ENCODE measurements around the gene TEX51.

TEX51 gene

DNA sequence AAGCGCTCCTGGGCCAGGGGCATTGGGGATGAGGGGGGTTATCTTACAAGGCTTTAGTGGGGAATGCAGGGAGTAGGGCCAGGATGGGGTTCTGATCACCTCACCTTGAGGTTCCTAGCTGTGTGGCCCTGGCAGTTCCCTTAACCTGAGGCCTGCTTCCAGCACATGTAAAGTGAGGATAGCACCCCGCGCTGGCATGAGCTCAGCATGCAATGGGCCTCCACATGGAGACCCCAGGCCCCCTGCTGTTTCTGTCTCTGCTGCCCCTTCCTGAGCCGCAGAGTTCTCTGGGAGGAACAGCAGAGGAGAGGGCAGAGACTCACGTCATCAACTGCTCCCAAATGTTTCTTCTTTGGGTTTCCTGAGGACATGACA is 8.6 kb upstream of the TEX51 start:
- ATAC-seq, result no peak
- TF ChIP-seq SNAI2 (CRISPR knock-in tag; IDR thresholded peaks at IDR 0.05) (no peak), ZNF565 (CRISPR knock-in tag; conservative IDR thresholded peaks at IDR 0.05; ENCODE audit: low read depth) (no peak), ZNF8 (CRISPR knock-in tag; IDR thresholded peaks at IDR 0.05) (no peak), ESRRG (CRISPR knock-in tag; IDR thresholded peaks at IDR 0.05) (no peak), CSDC2 (CRISPR knock-in tag; IDR thresholded peaks at IDR 0.05) (no peak)
- TF ChIP-seq, protein P1, sequence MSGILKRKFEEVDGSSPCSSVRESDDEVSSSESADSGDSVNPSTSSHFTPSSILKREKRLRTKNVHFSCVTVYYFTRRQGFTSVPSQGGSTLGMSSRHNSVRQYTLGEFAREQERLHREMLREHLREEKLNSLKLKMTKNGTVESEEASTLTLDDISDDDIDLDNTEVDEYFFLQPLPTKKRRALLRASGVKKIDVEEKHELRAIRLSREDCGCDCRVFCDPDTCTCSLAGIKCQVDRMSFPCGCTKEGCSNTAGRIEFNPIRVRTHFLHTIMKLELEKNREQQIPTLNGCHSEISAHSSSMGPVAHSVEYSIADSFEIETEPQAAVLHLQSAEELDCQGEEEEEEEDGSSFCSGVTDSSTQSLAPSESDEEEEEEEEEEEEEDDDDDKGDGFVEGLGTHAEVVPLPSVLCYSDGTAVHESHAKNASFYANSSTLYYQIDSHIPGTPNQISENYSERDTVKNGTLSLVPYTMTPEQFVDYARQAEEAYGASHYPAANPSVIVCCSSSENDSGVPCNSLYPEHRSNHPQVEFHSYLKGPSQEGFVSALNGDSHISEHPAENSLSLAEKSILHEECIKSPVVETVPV (CRISPR knock-in tag; IDR thresholded peaks at IDR 0.05), result no peak

DNA sequence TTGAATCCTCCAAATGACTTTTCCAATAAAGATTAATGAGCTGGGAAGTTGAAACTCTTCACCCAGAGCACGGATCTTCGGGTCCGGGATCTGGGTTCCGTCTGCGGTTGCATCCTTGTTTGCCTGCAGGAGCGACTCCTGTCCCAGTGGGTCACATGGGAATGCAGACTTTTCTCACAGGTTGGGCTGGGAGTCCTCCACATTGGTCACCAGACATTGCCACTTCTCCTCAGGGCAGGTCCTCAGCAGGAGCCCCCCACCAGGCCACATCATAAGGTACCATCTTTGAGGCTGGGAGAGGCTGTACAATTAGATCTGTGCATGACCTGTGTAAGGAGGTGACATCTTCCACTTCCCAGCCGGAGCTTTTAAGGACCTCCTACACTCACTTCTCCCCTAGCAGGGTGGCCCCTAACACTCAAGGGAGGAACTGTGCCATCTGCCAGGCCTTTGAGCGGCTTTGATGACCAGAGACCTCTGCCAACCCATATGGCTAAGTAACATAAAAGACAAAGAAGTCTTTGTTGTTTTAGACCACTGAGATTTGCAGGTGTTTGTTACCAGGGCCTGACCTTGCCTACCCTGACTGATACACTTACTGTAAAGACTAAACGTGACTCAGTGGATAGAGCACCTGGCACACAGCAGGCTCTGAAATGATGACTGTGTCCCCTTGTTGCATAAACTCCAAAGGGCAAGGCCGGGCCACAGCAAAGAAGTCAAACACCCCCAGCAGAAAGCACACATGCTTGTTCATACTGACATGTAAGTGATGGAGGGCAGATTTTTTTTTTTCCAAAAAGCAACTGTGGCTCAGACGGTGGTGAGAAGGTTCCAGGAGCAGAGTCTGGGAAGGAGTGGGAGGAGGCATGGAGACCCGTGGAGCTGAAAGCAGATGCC is 7.9 kb upstream of the TEX51 start:
- no peak for TF ChIP-seq GLIS3 (CRISPR knock-in tag; IDR thresholded peaks at IDR 0.05)
- no peak for TF ChIP-seq ZNF70 (CRISPR knock-in tag; IDR thresholded peaks at IDR 0.05)
- no peak for TF ChIP-seq ARNTL (CRISPR knock-in tag; IDR thresholded peaks at IDR 0.05; ENCODE audit: borderline replicate concordance, low read depth)
- TF ChIP-seq BACH2 (CRISPR knock-in tag; IDR thresholded peaks at IDR 0.05; ENCODE audit: borderline replicate concordance), result no peak
- no peak for TF ChIP-seq TOX (CRISPR knock-in tag; IDR thresholded peaks at IDR 0.05; ENCODE audit: borderline replicate concordance)
- TF ChIP-seq, protein P2, sequence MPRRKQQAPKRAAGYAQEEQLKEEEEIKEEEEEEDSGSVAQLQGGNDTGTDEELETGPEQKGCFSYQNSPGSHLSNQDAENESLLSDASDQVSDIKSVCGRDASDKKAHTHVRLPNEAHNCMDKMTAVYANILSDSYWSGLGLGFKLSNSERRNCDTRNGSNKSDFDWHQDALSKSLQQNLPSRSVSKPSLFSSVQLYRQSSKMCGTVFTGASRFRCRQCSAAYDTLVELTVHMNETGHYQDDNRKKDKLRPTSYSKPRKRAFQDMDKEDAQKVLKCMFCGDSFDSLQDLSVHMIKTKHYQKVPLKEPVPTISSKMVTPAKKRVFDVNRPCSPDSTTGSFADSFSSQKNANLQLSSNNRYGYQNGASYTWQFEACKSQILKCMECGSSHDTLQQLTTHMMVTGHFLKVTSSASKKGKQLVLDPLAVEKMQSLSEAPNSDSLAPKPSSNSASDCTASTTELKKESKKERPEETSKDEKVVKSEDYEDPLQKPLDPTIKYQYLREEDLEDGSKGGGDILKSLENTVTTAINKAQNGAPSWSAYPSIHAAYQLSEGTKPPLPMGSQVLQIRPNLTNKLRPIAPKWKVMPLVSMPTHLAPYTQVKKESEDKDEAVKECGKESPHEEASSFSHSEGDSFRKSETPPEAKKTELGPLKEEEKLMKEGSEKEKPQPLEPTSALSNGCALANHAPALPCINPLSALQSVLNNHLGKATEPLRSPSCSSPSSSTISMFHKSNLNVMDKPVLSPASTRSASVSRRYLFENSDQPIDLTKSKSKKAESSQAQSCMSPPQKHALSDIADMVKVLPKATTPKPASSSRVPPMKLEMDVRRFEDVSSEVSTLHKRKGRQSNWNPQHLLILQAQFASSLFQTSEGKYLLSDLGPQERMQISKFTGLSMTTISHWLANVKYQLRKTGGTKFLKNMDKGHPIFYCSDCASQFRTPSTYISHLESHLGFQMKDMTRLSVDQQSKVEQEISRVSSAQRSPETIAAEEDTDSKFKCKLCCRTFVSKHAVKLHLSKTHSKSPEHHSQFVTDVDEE (CRISPR knock-in tag; IDR thresholded peaks at IDR 0.05), result no peak
- no peak for TF ChIP-seq ZFP3 (CRISPR knock-in tag; IDR thresholded peaks at IDR 0.05)
- TF ChIP-seq SNAI2 (CRISPR knock-in tag; IDR thresholded peaks at IDR 0.05), result no peak
- no peak for ATAC-seq

DNA sequence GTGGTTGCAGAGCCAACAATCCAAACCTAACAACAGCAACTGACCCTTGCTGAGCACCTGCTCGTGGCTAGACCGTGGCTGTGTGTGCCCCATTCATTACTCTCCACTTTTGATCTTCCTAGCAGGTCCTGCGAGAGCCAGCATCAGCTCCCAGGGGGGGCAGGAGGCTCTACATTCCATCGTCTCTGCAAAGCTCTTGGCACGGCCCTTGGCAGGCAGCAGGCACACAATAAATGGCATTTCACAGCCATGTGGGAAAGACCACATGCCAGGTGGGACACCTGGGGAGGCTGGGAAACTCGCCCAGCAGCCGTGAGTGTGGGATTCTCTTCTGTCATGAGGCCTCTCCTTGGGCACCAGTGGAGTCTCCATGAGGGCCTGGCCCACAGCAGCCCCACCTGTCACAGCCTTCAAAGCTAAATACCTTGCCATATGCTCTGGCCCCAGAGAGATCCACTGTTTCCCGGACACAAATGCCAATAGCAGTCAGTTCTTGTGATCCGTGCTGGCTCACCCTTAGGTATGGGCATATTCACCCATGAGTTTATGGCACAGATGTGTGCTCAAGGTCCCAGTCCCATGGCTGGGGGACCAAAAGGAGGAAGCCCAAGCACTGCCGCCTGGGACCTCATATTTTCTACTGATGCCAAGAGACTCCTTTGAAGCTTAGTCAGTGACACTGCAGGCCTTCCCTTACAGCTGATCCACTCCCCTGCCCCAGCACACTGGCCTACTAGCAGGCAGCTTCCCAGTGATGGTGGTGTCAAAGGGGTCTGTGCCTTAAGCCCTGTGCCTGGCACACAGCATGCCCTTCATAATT is 6.8 kb upstream of the TEX51 start:
- ATAC-seq, result no peak
- TF ChIP-seq BACH2 (CRISPR knock-in tag; IDR thresholded peaks at IDR 0.05; ENCODE audit: borderline replicate concordance), result no peak
- no peak for TF ChIP-seq ZFP30 (CRISPR knock-in tag; IDR thresholded peaks at IDR 0.05)
- no peak for TF ChIP-seq ESRRG (CRISPR knock-in tag; IDR thresholded peaks at IDR 0.05)
- TF ChIP-seq, protein P3, sequence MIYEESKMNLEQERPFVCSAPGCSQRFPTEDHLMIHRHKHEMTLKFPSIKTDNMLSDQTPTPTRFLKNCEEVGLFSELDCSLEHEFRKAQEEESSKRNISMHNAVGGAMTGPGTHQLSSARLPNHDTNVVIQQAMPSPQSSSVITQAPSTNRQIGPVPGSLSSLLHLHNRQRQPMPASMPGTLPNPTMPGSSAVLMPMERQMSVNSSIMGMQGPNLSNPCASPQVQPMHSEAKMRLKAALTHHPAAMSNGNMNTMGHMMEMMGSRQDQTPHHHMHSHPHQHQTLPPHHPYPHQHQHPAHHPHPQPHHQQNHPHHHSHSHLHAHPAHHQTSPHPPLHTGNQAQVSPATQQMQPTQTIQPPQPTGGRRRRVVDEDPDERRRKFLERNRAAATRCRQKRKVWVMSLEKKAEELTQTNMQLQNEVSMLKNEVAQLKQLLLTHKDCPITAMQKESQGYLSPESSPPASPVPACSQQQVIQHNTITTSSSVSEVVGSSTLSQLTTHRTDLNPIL (CRISPR knock-in tag; IDR thresholded peaks at IDR 0.05; ENCODE audit: low read depth), result no peak
- TF ChIP-seq PPARA (CRISPR knock-in tag; IDR thresholded peaks at IDR 0.05; ENCODE audit: borderline replicate concordance), result no peak
- no peak for TF ChIP-seq ARNTL (CRISPR knock-in tag; IDR thresholded peaks at IDR 0.05; ENCODE audit: borderline replicate concordance, low read depth)
- TF ChIP-seq ZNF565 (CRISPR knock-in tag; conservative IDR thresholded peaks at IDR 0.05; ENCODE audit: low read depth), result no peak
- no peak for TF ChIP-seq ZC3H10 (CRISPR knock-in tag; IDR thresholded peaks at IDR 0.05)
- TF ChIP-seq SNAI2 (CRISPR knock-in tag; IDR thresholded peaks at IDR 0.05), result no peak
- TF ChIP-seq OSR1 (CRISPR knock-in tag; IDR thresholded peaks at IDR 0.05), result no peak
- TF ChIP-seq RARB (CRISPR knock-in tag; IDR thresholded peaks at IDR 0.05), result no peak

DNA sequence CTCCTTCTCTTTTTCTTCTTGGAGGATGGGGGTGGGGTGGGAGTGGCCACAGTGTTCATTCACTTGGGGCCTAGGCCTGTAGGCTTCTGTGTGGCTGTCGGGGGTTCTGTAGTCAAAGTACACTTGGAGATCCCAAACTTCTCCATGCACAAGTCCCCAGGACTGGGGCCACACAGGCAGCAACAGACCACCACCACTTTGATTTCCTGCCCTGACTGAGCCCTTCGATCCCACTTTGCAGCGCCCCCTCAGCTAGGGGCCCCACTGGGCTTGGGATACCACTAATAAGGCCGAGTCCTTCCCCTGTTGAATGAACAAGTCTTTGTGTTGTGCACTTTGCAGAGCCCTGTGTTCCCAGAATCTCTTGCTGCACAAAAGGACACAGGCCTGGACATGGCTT is 5.5 kb upstream of the TEX51 start:
- no peak for ATAC-seq
- TF ChIP-seq ZFP3 (CRISPR knock-in tag; IDR thresholded peaks at IDR 0.05), result no peak
- TF ChIP-seq TOX (CRISPR knock-in tag; IDR thresholded peaks at IDR 0.05; ENCODE audit: borderline replicate concordance), result no peak
- no peak for TF ChIP-seq ESRRG (CRISPR knock-in tag; IDR thresholded peaks at IDR 0.05)
- TF ChIP-seq, protein P3 (CRISPR knock-in tag; IDR thresholded peaks at IDR 0.05; ENCODE audit: low read depth), result no peak
- no peak for TF ChIP-seq SNAI2 (CRISPR knock-in tag; IDR thresholded peaks at IDR 0.05)
- TF ChIP-seq, protein P1 (CRISPR knock-in tag; IDR thresholded peaks at IDR 0.05), result no peak
- TF ChIP-seq CSDC2 (CRISPR knock-in tag; IDR thresholded peaks at IDR 0.05), result no peak
- TF ChIP-seq ZC3H10 (CRISPR knock-in tag; IDR thresholded peaks at IDR 0.05), result no peak
- TF ChIP-seq GLIS3 (CRISPR knock-in tag; IDR thresholded peaks at IDR 0.05), result no peak
- TF ChIP-seq, protein P2 (CRISPR knock-in tag; IDR thresholded peaks at IDR 0.05), result no peak
- no peak for TF ChIP-seq ZNF565 (CRISPR knock-in tag; conservative IDR thresholded peaks at IDR 0.05; ENCODE audit: low read depth)

All from SK-N-SH treated with all-trans-retinoic acid at 6 μM for 48 hours (cell line).